CD4-positive, alpha-beta T cell treated with Interleukin-6 for 4 hours (primary cell): ENCODE data around the gene ACTR5.

Experiments used
- DNase-seq: peaks from one replicate; pipeline ENCODE4 v3.0.0-alpha.2; 2020; ENCODE audit warnings: mixed read lengths

The ACTR5 gene

GRCh38 chr20:38729767-38730166, 18.5 kb upstream of the ACTR5 start:
- DNase-seq = no peak

GRCh38 chr20:38730167-38730988, 17.9 kb upstream of the ACTR5 start:
- DNase-seq = peak; percentile 30

DNA sequence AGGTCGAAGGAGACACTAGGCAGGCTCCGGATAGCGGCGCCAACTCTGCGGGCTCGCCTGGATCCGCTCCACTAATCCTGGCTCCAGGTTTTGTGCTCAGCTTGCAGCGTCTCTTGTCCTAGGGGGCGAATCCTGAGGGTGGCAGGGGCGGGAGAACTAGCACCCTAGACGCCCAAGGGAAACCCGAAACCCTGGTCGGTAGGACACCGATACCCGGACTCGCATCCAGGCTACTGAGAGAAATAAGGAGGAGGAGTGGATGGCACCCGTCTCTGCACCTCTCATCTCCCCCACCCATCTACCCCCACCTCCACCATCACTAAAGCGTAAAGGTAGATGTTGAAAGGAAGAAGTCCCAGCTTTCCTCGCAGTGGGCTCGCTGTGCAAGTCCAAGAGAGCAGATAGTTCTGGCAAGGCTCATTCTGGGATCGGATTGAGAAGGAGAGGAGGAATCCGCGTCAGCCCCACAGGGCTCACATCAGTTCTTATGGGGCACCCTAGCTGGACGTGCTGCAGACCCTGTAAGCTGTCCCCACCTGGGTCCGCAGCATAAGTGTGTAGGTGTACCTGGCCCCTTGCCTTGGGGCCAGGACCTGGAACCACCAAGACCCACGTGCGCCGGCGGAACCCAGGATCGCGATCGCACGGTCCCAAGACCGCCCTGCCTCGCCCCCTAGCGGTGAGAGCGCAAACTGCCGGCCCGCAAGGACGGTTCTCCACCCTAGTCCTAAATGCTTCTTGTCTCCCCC, 17.1 kb upstream of the ACTR5 start:
- DNase-seq = peak; percentile 83

DNA sequence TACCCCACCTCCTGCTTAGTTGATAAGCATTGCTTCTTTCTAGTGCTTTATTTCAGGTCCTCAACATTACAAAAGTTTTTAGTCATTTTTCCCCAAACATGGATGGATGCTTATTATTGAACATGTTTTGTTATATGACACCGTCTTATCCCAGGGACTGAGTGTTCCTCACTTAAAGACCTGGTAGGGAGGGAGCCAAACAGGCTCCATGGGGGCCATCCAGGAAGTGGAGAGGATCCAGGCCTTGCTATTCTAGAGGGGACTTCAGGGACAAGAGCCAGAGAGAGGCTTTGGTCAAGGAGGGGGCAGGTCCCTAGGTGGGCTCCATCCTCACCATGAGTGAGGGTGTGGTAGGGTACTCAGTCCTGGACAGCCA, 16.5 kb upstream of the ACTR5 start:
- DNase-seq = no peak

- DNase-seq = no peak
Measured at GRCh38 chr20:38732981-38733380, 15.3 kb upstream of the ACTR5 start.

DNA sequence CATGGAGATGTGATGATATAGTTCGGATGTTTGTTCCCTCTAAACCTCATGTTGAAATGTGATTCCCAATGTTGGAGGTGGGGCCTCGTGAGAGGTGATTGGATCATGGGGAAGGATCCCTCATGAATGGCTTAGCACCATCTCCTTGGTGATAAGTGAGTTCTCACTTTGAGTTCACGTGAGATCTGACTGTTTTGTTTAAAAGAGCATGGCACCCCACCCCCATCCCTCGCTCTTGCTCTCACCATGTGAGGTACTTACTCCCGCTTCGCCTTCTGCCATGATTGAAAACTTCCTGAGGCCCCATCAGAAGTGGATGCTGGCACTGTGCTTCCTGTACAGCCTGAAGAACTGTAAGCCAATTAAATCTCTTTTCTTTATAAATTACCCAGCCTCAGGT, 13.1 kb upstream of the ACTR5 start:
- no peak for DNase-seq

GRCh38 chr20:38737887-38738286, 10.4 kb upstream of the ACTR5 start:
- DNase-seq = no peak

- no peak for DNase-seq
Measured at GRCh38 chr20:38745757-38746156, 2.5 kb upstream of the ACTR5 start.

DNA sequence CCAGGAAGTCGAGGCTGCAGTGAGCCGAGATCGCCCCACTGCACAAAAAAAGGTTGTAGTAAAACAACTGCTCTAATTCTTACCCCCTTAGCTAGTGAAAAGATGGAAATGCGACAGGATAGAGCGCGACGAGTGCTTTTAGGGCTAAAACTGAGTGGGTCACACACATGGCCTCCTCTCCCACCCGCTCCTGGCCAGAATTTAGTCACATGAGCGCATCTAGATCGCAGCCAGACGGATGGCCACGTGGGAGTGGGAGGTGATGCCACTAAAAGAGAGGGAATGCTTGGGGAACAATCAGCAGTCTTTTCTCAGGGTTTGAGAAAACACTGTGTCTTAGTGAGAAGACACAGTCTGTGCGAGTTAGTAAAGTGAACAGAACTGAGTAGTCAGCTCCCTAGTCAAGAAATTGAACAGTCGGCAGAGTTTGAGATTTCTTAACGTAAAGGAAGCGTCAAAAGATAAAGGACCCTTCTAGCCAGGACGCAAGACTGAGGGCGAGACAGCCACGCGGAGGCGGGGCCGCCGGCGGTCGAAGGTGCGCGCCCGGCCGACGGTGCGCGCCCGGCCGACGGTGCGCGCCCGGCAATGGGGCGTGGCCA, 664 bp upstream of the ACTR5 start:
- no peak for DNase-seq

- DNase-seq = peak; percentile 72
Measured at GRCh38 chr20:38748861-38749149, 545 bp downstream of the ACTR5 start.

DNA sequence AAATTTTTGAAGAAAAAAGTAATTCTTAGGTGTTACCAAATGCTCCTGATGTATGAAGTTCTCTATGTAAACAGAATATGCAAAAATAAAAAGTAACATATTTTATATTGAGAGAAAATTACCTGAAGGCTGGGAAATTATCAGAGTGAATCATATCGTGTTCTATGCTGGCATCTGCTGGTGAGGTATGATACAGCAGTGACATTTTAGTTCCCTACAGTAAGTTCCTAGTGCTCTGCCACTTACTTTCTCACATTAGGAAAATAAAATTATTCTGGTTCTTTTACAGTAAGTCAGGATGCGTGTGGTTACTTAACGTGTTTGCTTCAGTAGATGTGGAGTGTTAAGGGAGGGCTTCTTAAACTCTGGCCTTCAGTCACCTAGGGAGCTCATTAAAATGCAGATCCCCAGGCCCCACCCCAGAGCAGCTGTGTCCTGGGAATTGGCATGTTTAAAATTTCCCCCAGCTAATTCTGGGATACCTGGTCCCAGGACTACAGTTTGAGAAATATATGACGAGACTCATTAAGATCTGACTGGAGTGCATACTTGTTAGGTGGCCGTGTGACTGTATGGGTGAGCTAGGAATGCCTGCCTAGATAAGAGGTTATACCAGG, 3.2 kb downstream of the ACTR5 start:
- DNase-seq = peak; percentile 44

GRCh38 chr20:38752029-38752428, 3.8 kb downstream of the ACTR5 start:
- no peak for DNase-seq

DNA sequence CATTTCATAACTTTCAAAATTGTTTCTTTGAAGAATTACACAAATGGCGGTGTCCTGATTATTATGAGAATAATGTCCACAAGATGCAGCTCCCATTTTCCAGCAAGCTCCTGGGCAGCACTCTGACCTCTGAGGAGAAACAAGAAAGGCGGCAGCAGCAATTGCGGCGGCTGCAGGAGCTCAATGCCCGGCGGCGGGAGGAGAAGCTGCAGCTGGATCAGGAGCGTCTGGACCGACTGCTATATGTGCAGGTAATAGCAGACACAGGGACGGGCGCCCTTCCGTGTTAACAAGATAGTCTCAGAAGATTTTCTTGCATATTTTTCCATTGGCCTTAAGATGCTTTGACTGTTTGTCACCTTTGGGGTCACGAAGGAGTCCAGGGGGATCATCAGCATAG, 6.7 kb downstream of the ACTR5 start:
- no peak for DNase-seq

DNA sequence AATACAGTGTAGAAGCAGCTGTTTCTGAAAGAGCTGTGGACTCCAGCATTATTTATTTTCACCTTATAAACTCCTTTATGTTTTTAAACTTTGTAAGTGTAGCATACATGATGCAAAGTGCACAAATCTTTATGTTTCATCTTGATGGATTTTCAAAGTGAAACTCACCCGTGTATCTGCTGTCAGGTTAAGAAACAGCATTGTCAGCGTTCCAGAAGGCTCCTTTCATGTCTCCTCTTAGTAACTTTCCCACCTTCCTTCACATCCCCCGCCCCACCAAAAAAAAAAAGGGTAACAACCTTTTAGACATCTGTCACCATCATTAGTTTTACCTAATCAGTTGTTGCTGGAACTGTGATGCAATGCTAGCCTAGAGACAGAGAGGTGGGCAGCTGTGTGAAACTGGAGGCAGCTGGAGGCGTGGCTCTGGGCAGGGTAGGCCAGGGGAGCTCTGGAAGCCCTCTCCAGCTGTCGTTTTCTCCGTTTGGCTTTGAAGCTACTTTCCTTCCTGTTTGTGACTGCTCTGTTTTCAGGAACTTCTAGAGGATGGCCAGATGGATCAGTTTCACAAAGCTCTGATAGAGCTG, 7.2 kb downstream of the ACTR5 start:
- no peak for DNase-seq

GRCh38 chr20:38757145-38757775, 9.0 kb downstream of the ACTR5 start:
- no peak for DNase-seq

DNA sequence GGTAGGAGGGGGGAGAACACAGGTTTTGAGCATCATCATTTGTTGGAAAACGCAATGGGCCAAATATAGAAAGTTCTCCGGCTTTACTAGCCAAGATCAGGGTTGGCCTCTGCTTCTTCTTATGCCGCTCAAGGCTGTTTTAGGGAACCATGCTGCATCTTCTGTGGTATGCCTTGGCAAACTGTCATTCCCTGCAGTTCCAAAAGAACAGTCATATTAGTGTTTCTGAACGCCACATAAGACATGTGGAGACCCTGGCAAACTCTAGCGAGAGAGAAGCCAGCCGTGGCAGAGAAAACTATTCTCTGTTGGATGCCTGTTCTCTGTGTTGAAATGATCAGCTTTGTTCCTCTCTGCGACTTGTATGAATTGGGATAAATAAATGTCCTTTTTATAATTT, 10.8 kb downstream of the ACTR5 start:
- no peak for DNase-seq

GRCh38 chr20:38760978-38761377, 12.7 kb downstream of the ACTR5 start:
- DNase-seq = no peak

GRCh38 chr20:38762174-38762573, 13.9 kb downstream of the ACTR5 start:
- no peak for DNase-seq

- DNase-seq = no peak
Measured at GRCh38 chr20:38763616-38764015, 15.4 kb downstream of the ACTR5 start.

- peak; percentile 39 for DNase-seq
Measured at GRCh38 chr20:38764567-38765318, 16.5 kb downstream of the ACTR5 start.

- no peak for DNase-seq
Measured at GRCh38 chr20:38766071-38766470, 17.8 kb downstream of the ACTR5 start.
